Bronchial epithelial cell (primary cell): ENCODE results near the gene GVQW3. TPM values are rescaled to one million over a fixed set of nuclear protein-coding genes. Genes with fewer than 3 reads are reported as not detected.

Experiments used
- DNase-seq: peaks from one replicate; pipeline ENCODE4 v3.0.0-alpha.2; 2010; ENCODE audit warnings: low read depth
- FAIRE-seq: peaks from 2 replicates; lab custom pipeline; 2011; peaks lifted over from hg19 to GRCh38; lab: Jason Lieb, UNC
- H3K27me3 ChIP-seq: 2 replicates; pipeline ENCODE4 v1.5.1; 2011; ENCODE audit warnings: low read length; ENCODE audit not compliant: control insufficient read depth, insufficient read depth
- H3K36me3 ChIP-seq: 2 replicates; pipeline ENCODE4 v1.5.1; 2011; ENCODE audit warnings: low read length; ENCODE audit not compliant: control insufficient read depth, insufficient read depth
- H3K4me3 ChIP-seq: 2 replicates; pipeline ENCODE4 v1.5.1; 2011; ENCODE audit warnings: mild to moderate bottlenecking, low read depth, low read length, control low read depth
- CTCF ChIP-seq: IDR thresholded peaks from 2 replicates; pipeline ENCODE4 v1.5.1; 2011; ENCODE audit warnings: mild to moderate bottlenecking, moderate library complexity, low read length, control low read depth, inconsistent platforms; ENCODE audit not compliant: insufficient read depth, severe bottlenecking
- total RNA-seq: library from RNA; depleted of rRNA; stranded (reverse); fragments of >200 nt; gene quantifications from 2 replicates; pipeline ENCODE4 v1.2.1, GENCODE V29; 2014

Gene GVQW3
- total RNA-seq, 1 donor from 2014 or later = 0.26 TPM

- Histone ChIP-seq H3K4me3 (no peak overlapping the region), H3K36me3 (no peaks in the 10 kb centered on the region), H3K27me3 (no peaks in the 10 kb centered on the region)
- FAIRE-seq = no peak
- no peak for DNase-seq
- TF ChIP-seq CTCF = no peak
Observed at GRCh38 chr11:76376746-76377558, 4.2 kb upstream of the GVQW3 start.

GRCh38 chr11:76379807-76380158 is 1.3 kb upstream of the GVQW3 start:
- no peak for TF ChIP-seq CTCF
- DNase-seq = no peak
- peak overlapping the region; percentile 83 for H3K4me3 ChIP-seq
- no peak for FAIRE-seq
- H3K36me3 ChIP-seq = no peaks in the 10 kb centered on the region
- no peaks in the 10 kb centered on the region for H3K27me3 ChIP-seq

- H3K4me3 ChIP-seq = peak overlapping the region; percentile 83
- FAIRE-seq = no peak
- no peaks in the 10 kb centered on the region for H3K36me3 ChIP-seq
- DNase-seq = peak; percentile 23
- TF ChIP-seq CTCF = no peak
- H3K27me3 ChIP-seq = no peaks in the 10 kb centered on the region
Observed at GRCh38 chr11:76380159-76380976, 755 bp upstream of the GVQW3 start.

GRCh38 chr11:76382209-76382608 is 1.1 kb downstream of the GVQW3 start:
- no peak for TF ChIP-seq CTCF
- FAIRE-seq = no peak
- Histone ChIP-seq H3K4me3 (no peak overlapping the region), H3K36me3 (no peaks in the 10 kb centered on the region), H3K27me3 (no peaks in the 10 kb centered on the region)
- DNase-seq = no peak

DNA sequence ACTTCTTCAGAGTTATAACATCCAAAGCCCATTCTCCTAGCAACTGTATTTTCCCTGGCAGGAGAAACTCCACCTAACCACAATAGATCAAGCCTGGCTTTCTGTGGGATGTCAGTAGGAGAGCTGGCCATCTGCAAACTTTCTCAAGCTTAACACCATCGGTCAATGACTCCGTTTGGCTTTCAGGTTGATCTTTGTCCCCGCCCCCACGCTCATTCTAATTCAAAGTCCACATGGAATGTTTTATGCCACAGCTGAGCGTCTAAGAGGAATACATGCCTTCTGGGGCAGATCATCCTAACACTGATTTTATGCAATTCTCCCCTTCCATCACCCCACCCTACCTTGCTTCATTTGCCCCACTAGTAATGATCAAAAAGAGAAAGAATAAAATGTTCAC is 4.8 kb downstream of the GVQW3 start:
- no peak for DNase-seq
- TF ChIP-seq CTCF = no peak
- Histone ChIP-seq H3K4me3 (no peak overlapping the region), H3K36me3 (no peaks in the 10 kb centered on the region), H3K27me3 (no peaks in the 10 kb centered on the region)
- no peak for FAIRE-seq
